ENCODE data around the gene PEX16. TPM values are rescaled to one million over a fixed set of nuclear protein-coding genes. Genes with fewer than 3 reads are reported as not detected.

PEX16 gene
- total and polyA plus RNA-seq, 2 experiments from 2014 or later, result 28.0 to 32.8 TPM

DNA sequence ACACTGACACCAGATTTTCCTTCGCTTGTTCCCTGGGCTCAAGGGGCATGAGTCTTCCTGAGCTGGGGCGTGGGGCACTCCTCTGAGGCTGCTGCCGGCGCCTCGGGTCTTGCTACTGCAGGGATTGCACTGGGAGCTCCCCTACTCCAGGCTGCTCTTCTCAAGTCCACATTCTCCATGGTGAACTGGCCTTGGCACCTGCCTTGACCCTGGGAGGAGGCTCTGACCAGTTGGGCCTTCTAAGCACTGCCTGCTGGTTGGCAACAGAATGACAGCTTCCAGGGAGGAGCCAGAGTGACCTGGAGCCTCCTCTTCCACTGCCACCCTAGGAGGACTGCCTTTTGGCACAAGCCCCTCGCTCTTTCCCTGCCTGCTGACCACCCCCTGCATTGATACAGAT lies 20.1 kb downstream of the PEX16 start:
- no peak overlapping the region for H2AFZ ChIP-seq
- no peaks in the 10 kb centered on the region for H4K20me1 ChIP-seq (ENCODE audit: insufficient read depth, poor library complexity, severe bottlenecking)
- H3K27ac ChIP-seq, result no peak overlapping the region
- H3K9me2 ChIP-seq (replicated peaks; ENCODE audit: insufficient read depth), result no peaks in the 10 kb centered on the region
- H3K4me1 ChIP-seq (ENCODE audit: insufficient read depth), result peaks cover 6% of the 10 kb centered on the region
- H3K9me3 ChIP-seq (ENCODE audit: low read depth), result no peaks in the 10 kb centered on the region
- TF ChIP-seq, protein P1, sequence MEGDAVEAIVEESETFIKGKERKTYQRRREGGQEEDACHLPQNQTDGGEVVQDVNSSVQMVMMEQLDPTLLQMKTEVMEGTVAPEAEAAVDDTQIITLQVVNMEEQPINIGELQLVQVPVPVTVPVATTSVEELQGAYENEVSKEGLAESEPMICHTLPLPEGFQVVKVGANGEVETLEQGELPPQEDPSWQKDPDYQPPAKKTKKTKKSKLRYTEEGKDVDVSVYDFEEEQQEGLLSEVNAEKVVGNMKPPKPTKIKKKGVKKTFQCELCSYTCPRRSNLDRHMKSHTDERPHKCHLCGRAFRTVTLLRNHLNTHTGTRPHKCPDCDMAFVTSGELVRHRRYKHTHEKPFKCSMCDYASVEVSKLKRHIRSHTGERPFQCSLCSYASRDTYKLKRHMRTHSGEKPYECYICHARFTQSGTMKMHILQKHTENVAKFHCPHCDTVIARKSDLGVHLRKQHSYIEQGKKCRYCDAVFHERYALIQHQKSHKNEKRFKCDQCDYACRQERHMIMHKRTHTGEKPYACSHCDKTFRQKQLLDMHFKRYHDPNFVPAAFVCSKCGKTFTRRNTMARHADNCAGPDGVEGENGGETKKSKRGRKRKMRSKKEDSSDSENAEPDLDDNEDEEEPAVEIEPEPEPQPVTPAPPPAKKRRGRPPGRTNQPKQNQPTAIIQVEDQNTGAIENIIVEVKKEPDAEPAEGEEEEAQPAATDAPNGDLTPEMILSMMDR (IDR thresholded peaks at IDR 0.05; ENCODE audit: poor library complexity), result no peak
- TF ChIP-seq EZH2 (IDR thresholded peaks at IDR 0.05; ENCODE audit: borderline replicate concordance) (no peak), EZH2phosphoT487 (IDR thresholded peaks at IDR 0.05; ENCODE audit: low read depth, severe bottlenecking, unreplicated experiment) (no peak)
- no peaks in the 10 kb centered on the region for H3K36me3 ChIP-seq (replicated peaks; ENCODE audit: insufficient read depth, low read depth)
- no peaks in the 10 kb centered on the region for H3K79me2 ChIP-seq
- no peak overlapping the region for H3K4me2 ChIP-seq
- H3K27me3 ChIP-seq, result no peaks in the 10 kb centered on the region
- H3K4me3 ChIP-seq, result no peak overlapping the region
- WGBS (ENCODE audit: low lambda C conversion rate, missing lambda C conversion rate), result 92% methylated on average over 6 of the region's 6 CpGs
- DNase-seq (ENCODE audit: low spot score), result no peak

DNA sequence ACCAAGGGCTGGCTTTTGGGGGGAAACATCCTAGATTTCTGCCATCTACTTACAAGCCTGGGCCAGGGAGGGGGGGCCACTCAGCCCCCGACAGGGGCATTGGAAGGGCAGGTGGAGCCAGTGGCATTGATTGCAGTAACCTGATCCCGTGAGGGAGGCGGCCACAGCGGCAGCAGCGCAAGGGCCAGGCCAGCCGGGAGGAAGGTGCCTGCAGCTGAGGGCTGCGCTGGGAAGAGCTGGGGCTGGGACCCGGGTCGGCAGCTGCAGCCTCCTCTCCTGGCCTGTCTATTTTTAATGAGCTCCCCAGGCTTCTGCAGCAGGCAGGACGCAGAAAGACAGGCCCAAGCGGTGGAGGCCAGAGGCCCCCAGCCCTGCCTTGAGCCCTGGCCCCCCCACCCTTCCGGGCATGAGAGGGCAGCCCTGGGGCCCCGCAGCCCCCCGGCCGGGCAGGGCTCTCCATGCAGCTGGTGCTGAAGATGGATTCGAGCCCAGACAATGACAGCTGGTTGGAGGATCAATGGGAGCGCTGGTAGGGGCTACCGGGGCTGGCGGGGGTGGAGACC lies 21.2 kb downstream of the PEX16 start:
- H3K4me1 ChIP-seq (ENCODE audit: insufficient read depth), result peaks cover 6% of the 10 kb centered on the region
- H4K20me1 ChIP-seq (ENCODE audit: insufficient read depth, poor library complexity, severe bottlenecking), result no peaks in the 10 kb centered on the region
- H3K4me3 ChIP-seq, result no peak overlapping the region
- no peak overlapping the region for H3K4me2 ChIP-seq
- H3K27me3 ChIP-seq, result no peaks in the 10 kb centered on the region
- 17% methylated on average over 16 of the region's 19 CpGs for WGBS (ENCODE audit: low lambda C conversion rate, missing lambda C conversion rate)
- H3K9me3 ChIP-seq (ENCODE audit: low read depth), result no peaks in the 10 kb centered on the region
- no peaks in the 10 kb centered on the region for H3K9me2 ChIP-seq (replicated peaks; ENCODE audit: insufficient read depth)
- no peak for DNase-seq (ENCODE audit: low spot score)
- TF ChIP-seq EZH2phosphoT487 (IDR thresholded peaks at IDR 0.05; ENCODE audit: low read depth, severe bottlenecking, unreplicated experiment), result no peak
- no peak for TF ChIP-seq EZH2 (IDR thresholded peaks at IDR 0.05; ENCODE audit: borderline replicate concordance)
- TF ChIP-seq, protein P1 (IDR thresholded peaks at IDR 0.05; ENCODE audit: poor library complexity), result no peak
- H3K27ac ChIP-seq, result no peak overlapping the region
- H3K36me3 ChIP-seq (replicated peaks; ENCODE audit: insufficient read depth, low read depth), result no peaks in the 10 kb centered on the region
- H2AFZ ChIP-seq, result no peak overlapping the region
- H3K79me2 ChIP-seq, result no peaks in the 10 kb centered on the region

DNA sequence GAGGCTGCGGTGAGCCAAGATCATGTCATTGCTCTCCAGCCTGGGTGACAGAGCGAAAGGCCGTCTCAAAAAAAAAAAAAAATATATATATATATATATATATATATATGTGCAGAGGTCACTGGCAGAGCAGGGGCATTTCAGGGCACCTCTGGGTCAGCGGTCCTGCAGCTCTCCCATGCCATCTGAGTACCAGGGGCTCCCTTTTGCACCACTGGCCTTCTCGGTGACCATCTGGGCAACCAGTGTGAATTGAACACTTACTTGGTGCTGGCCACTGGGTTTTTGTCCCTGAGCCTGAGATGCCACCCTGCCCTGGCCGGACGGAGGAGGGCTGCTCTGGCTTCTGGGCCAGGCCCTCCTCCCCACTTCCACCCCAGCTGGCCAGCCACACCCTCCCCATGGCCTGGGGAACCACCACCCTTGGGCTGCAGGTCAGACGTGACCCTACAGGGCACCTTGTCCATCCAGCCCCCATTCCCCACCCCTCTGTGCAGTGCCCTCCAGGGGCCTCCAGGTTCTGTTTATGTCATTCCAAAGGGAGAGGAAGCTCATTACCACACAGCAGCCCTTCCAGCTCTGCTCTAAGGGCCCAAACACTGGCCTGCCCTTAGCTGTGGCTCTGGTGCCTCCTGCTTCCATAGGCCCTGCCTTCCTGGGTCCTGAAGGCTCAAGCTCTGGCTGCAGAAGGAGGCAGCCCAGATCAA lies 22.0 kb downstream of the PEX16 start:
- H3K4me1 ChIP-seq (ENCODE audit: insufficient read depth), result peaks cover 6% of the 10 kb centered on the region
- no peaks in the 10 kb centered on the region for H3K79me2 ChIP-seq
- no peaks in the 10 kb centered on the region for H4K20me1 ChIP-seq (ENCODE audit: insufficient read depth, poor library complexity, severe bottlenecking)
- H3K36me3 ChIP-seq (replicated peaks; ENCODE audit: insufficient read depth, low read depth), result no peaks in the 10 kb centered on the region
- no peak overlapping the region for H2AFZ ChIP-seq
- 90% methylated on average over 8 of the region's 8 CpGs for WGBS (ENCODE audit: low lambda C conversion rate, missing lambda C conversion rate)
- no peak for TF ChIP-seq EZH2 (IDR thresholded peaks at IDR 0.05; ENCODE audit: borderline replicate concordance)
- TF ChIP-seq, protein P1 (IDR thresholded peaks at IDR 0.05; ENCODE audit: poor library complexity), result no peak
- TF ChIP-seq EZH2phosphoT487 (IDR thresholded peaks at IDR 0.05; ENCODE audit: low read depth, severe bottlenecking, unreplicated experiment), result no peak
- no peaks in the 10 kb centered on the region for H3K9me2 ChIP-seq (replicated peaks; ENCODE audit: insufficient read depth)
- H3K9me3 ChIP-seq (ENCODE audit: low read depth), result no peaks in the 10 kb centered on the region
- no peak overlapping the region for H3K4me3 ChIP-seq
- DNase-seq (ENCODE audit: low spot score), result no peak
- no peak overlapping the region for H3K27ac ChIP-seq
- no peak overlapping the region for H3K4me2 ChIP-seq
- H3K27me3 ChIP-seq, result no peaks in the 10 kb centered on the region
